GM12874 (cell line): Measurements from ENCODE around the gene RSRP1.

Experiments used
- CTCF ChIP-seq: IDR thresholded peaks from 2 replicates; pipeline ENCODE4 v1.5.1; 2011; ENCODE audit warnings: low read depth, mild to moderate bottlenecking, control low read depth, low read length, moderate library complexity; ENCODE audit not compliant: insufficient read depth

RSRP1 gene

GRCh38 chr1:25217598-25218232, 29.5 kb downstream of the RSRP1 start:
- TF ChIP-seq CTCF: no peak

- TF ChIP-seq CTCF: no peak
Measured at GRCh38 chr1:25217015-25217414, 30.2 kb downstream of the RSRP1 start.

- no peak for TF ChIP-seq CTCF
Measured at GRCh38 chr1:25216123-25216522, 31.1 kb downstream of the RSRP1 start.

GRCh38 chr1:25212725-25213124, 34.5 kb downstream of the RSRP1 start:
- no peak for TF ChIP-seq CTCF

GRCh38 chr1:25210728-25211127, 36.5 kb downstream of the RSRP1 start:
- no peak for TF ChIP-seq CTCF

- no peak for TF ChIP-seq CTCF
Measured at GRCh38 chr1:25209516-25209915, 37.7 kb downstream of the RSRP1 start.

- no peak for TF ChIP-seq CTCF
Measured at GRCh38 chr1:25208561-25209222, 38.6 kb downstream of the RSRP1 start.
